ENCODE data around the gene PRKACG.

PRKACG gene

DNA sequence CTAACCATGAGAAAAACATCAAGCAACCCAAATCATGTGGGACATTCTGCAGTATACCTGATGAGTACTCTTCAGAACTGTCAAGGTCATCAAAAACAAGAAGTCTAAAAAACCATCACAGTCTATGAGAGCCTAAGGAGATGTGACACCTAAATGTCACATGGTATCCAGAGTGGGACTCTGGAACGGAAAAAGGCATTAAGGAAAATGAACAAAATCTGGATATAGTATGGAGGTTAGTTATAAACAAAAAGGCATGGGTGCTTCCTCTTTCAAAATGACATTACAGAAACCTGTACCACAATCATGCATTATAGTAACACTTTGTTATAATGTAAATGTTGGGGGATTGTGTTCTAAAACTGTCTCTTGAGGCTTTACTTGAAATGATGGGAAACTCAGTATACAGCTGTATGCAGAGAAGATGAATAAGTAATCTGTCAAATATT lies 47.4 kb downstream of the PRKACG start:
- H3K27me3 ChIP-seq (replicated peaks; ENCODE audit: control insufficient read depth, insufficient read depth, low read length) = peaks cover 16% of the 10 kb centered on the region
- no peak overlapping the region for H3K9ac ChIP-seq (ENCODE audit: low read length)
- DNase-seq (ENCODE audit: low read depth) = no peak
- H3K9me3 ChIP-seq (ENCODE audit: control insufficient read depth, low read length) = no peaks in the 10 kb centered on the region
- no peaks in the 10 kb centered on the region for H3K4me1 ChIP-seq (ENCODE audit: control insufficient read depth, insufficient read depth, low read length)
- H3K4me3 ChIP-seq (ENCODE audit: low read length) = no peak overlapping the region
- H3K36me3 ChIP-seq (ENCODE audit: control insufficient read depth, insufficient read depth, low read length, severe bottlenecking) = no peaks in the 10 kb centered on the region

DNA sequence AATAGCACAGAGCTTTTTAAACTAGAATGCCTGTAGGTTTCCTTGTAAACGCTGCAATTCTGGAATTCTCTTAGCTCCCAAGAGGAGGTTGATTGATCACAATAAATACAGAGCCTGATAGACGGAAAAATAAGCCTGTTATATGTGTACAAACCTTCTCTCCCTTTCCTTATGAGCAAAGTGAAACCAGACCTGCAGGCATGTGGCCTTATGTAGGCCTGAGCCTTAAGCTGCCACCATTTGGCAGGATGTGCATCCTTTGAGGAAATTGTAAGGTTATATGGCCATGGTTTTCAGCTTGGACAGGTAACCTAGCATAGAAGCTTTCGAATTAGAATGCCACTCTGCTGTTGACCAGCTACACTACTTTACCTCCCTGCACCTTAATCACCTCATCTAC lies 49.1 kb downstream of the PRKACG start:
- H3K27me3 ChIP-seq (replicated peaks; ENCODE audit: control insufficient read depth, insufficient read depth, low read length) = peaks cover 18% of the 10 kb centered on the region
- no peak overlapping the region for H3K9ac ChIP-seq (ENCODE audit: low read length)
- peaks cover 3% of the 10 kb centered on the region for H3K9me3 ChIP-seq (ENCODE audit: control insufficient read depth, low read length)
- no peaks in the 10 kb centered on the region for H3K36me3 ChIP-seq (ENCODE audit: control insufficient read depth, insufficient read depth, low read length, severe bottlenecking)
- no peaks in the 10 kb centered on the region for H3K4me1 ChIP-seq (ENCODE audit: control insufficient read depth, insufficient read depth, low read length)
- DNase-seq (ENCODE audit: low read depth) = no peak
- H3K4me3 ChIP-seq (ENCODE audit: low read length) = no peak overlapping the region

DNA sequence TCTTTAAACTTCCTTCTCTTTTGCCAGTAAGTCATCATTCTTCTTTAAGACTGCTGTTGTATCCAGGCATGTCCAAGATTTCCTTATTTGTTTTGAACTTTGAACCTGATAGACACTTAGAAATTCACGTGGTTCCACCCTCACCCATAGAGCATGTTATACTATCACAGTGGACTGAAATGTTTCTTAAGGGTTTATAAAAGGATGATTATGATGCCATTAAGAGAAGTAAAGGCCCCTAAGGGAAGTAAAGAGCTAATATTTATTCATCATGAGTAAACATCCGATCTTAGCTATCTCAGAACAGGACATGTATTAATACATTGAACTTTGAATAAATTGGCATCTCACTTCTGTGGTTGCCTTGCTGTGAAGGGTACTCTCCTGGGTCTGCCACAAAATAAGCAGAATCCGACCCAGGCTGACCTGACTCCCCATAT lies 49.8 kb downstream of the PRKACG start:
- no peak overlapping the region for H3K9ac ChIP-seq (ENCODE audit: low read length)
- DNase-seq (ENCODE audit: low read depth) = no peak

DNA sequence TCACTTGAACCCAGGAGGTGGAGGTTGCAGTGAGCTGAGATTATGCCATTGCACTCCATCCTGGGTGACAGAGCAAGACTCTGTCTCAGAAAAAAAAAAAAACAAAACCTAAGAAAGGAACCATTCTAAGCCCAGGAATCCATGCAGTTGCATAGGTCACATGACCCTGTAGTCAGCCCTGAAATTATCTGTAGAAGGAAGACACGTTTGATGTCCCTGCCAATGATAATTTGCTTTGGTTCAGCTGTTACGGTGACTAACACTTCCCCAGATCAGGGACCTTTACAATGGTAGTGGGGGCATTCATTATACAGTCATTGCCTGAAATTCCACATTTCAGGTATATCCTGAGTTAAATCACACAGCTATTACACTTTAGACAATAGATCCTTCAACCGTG lies 50.5 kb downstream of the PRKACG start:
- no peak for DNase-seq (ENCODE audit: low read depth)
- peaks cover 3% of the 10 kb centered on the region for H3K9me3 ChIP-seq (ENCODE audit: control insufficient read depth, low read length)
- no peaks in the 10 kb centered on the region for H3K4me1 ChIP-seq (ENCODE audit: control insufficient read depth, insufficient read depth, low read length)
- no peak overlapping the region for H3K4me3 ChIP-seq (ENCODE audit: low read length)
- no peaks in the 10 kb centered on the region for H3K36me3 ChIP-seq (ENCODE audit: control insufficient read depth, insufficient read depth, low read length, severe bottlenecking)
- peaks cover 18% of the 10 kb centered on the region for H3K27me3 ChIP-seq (replicated peaks; ENCODE audit: control insufficient read depth, insufficient read depth, low read length)
- no peak overlapping the region for H3K9ac ChIP-seq (ENCODE audit: low read length)

More for the DNA sequence above, 49.8 kb downstream of the PRKACG start:
- Histone ChIP-seq H3K9me3 (ENCODE audit: control insufficient read depth, low read length) (peaks cover 3% of the 10 kb centered on the region), H3K4me3 (ENCODE audit: low read length) (no peak overlapping the region), H3K4me1 (ENCODE audit: control insufficient read depth, insufficient read depth, low read length) (no peaks in the 10 kb centered on the region), H3K27me3 (replicated peaks; ENCODE audit: control insufficient read depth, insufficient read depth, low read length) (peaks cover 18% of the 10 kb centered on the region), H3K36me3 (ENCODE audit: control insufficient read depth, insufficient read depth, low read length, severe bottlenecking) (no peaks in the 10 kb centered on the region)

Data from adipocyte (in vitro differentiated cells).